ENCODE results near the gene GFAP.

GFAP gene

GRCh38 chr17:44919885-44920564 is 4.7 kb upstream of the GFAP start:
- DNase-seq (ENCODE audit: low read depth) = peak; percentile 83
- no peak overlapping the region for H3K4me3 ChIP-seq (ENCODE audit: low read length)
- TF ChIP-seq CTCF (IDR thresholded peaks at IDR 0.05; ENCODE audit: insufficient read depth, low read depth, low read length, missing control alignments) = peak; percentile 90

- TF ChIP-seq CTCF (IDR thresholded peaks at IDR 0.05; ENCODE audit: insufficient read depth, low read depth, low read length, missing control alignments) = no peak
- H3K4me3 ChIP-seq (ENCODE audit: low read length) = no peak overlapping the region
- no peak for DNase-seq (ENCODE audit: low read depth)
Measured at GRCh38 chr17:44919411-44919810, 4.1 kb upstream of the GFAP start.

GRCh38 chr17:44918006-44918405 is 2.7 kb upstream of the GFAP start:
- H3K4me3 ChIP-seq (ENCODE audit: low read length) = no peak overlapping the region
- DNase-seq (ENCODE audit: low read depth) = peak; percentile 83
- no peak for TF ChIP-seq CTCF (IDR thresholded peaks at IDR 0.05; ENCODE audit: insufficient read depth, low read depth, low read length, missing control alignments)

GRCh38 chr17:44917456-44917855 is 2.2 kb upstream of the GFAP start:
- no peak overlapping the region for H3K4me3 ChIP-seq (ENCODE audit: low read length)
- TF ChIP-seq CTCF (IDR thresholded peaks at IDR 0.05; ENCODE audit: insufficient read depth, low read depth, low read length, missing control alignments) = no peak
- DNase-seq (ENCODE audit: low read depth) = no peak

GRCh38 chr17:44916781-44917241 is 1.5 kb upstream of the GFAP start:
- DNase-seq (ENCODE audit: low read depth) = peak; percentile 56
- TF ChIP-seq CTCF (IDR thresholded peaks at IDR 0.05; ENCODE audit: insufficient read depth, low read depth, low read length, missing control alignments) = no peak
- H3K4me3 ChIP-seq (ENCODE audit: low read length) = no peak overlapping the region

- peak; percentile 38 for DNase-seq (ENCODE audit: low read depth)
- H3K4me3 ChIP-seq (ENCODE audit: low read length) = no peak overlapping the region
- TF ChIP-seq CTCF (IDR thresholded peaks at IDR 0.05; ENCODE audit: insufficient read depth, low read depth, low read length, missing control alignments) = no peak
Measured at GRCh38 chr17:44915862-44916780, 821 bp upstream of the GFAP start.

All from epithelial cell of esophagus (primary cell).